HG03571 (cell line): ENCODE measurements around the gene R3HDM4.
"Not testable (repeated sequence)": the region's sequence is repeated elsewhere in the genome, so short reads cannot be mapped to it uniquely, and the experiment has no call there.

Experiments used
- ATAC-seq: cut with Tn5 transposase; IDR thresholded peaks from one replicate; pipeline ENCODE4 v1.9.1; 2021; ENCODE audit not compliant: unreplicated experiment

R3HDM4 gene

GRCh38 chr19:913080-913748 is at the start of gene R3HDM4:
Gene R3HDM4 (minus strand): TSS chr19:913219. CDS start chr19:913157, 62 bp downstream.
- no peak for ATAC-seq

- no peak for ATAC-seq
These were observed 49.0 kb upstream of the R3HDM4 start for GRCh38 chr19:961866-962620.

DNA sequence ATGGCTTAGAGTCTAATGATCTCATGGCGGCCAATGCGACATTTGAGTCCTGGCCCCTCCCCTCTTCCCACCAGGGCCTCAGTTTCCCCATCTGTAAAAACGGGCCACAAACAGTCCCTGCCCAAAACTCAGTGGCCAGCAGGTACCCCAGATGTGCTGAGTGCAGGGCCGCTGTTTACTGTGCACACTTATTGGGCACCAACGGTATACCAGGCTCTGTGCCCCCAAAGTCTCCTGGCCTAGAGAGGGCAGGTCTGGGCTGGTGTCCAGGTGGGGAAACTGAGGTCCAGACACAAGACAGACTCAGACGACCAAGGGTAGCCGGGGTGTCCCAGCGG is 47.6 kb upstream of the R3HDM4 start:
- ATAC-seq, result no peak

GRCh38 chr19:960020-960419 is 47.0 kb upstream of the R3HDM4 start:
- ATAC-seq, result no peak

DNA sequence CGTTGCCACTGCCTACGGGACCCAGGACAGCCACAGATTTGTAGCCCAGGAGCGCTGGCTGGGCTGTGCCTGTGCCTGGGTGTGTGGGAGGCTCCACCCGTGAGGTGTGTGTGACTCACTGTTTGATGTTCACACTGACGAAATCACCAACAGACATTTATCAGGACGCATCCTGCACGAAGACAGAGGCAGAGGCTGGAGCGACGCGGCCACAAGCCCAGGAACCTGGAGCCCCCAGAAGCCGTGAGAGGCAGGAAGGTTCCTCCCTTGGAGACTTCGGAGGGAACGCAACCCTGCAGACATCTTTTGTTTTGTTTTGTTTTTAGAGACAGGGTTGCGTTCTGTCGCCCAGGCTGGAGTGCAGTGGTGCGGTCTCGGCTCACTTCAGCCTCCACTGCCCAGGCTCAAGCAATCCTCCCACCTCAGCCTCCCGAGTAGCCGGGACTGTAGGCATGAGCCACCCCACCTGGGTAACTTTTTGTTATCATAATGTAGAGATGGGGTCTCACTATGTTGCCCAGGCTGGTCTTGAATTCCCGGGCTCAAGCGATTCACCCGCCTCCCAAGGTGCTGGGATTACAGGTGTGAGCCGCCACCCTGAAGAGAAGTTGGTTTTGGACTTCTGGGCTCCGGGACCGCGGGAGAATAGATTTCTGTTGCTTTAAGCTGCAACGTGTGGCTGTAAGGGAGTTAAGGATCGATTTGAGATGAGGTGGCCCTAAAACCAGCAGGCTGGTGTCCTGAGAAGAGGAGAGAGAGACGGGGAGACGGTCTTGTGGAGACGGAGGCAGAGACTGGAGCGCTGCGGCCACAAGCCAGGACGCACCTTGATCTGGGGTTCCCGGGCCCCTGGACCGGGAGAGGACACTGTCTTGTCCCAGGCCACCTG is 46.2 kb upstream of the R3HDM4 start:
- no peak for ATAC-seq

DNA sequence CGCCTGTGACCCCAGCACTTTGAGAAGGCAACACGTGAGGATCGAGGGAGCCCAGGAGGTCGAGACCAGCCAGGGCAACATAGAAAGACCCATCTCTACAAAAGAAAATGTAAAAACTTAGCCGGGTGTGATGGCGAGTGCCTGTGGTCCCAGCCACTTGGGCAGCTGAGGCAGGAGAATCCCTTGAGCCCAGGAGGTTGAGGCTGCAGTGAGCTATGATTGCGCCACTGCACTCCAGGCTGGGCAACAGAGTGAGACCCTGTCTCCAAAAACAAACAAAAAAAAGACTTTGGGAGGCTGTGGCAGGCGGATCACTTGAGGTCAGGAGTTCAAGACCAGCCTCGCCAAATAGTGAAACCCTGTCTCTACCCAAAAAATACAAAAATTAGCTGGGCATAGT is 44.6 kb upstream of the R3HDM4 start:
- not testable (repeated sequence) for ATAC-seq

DNA sequence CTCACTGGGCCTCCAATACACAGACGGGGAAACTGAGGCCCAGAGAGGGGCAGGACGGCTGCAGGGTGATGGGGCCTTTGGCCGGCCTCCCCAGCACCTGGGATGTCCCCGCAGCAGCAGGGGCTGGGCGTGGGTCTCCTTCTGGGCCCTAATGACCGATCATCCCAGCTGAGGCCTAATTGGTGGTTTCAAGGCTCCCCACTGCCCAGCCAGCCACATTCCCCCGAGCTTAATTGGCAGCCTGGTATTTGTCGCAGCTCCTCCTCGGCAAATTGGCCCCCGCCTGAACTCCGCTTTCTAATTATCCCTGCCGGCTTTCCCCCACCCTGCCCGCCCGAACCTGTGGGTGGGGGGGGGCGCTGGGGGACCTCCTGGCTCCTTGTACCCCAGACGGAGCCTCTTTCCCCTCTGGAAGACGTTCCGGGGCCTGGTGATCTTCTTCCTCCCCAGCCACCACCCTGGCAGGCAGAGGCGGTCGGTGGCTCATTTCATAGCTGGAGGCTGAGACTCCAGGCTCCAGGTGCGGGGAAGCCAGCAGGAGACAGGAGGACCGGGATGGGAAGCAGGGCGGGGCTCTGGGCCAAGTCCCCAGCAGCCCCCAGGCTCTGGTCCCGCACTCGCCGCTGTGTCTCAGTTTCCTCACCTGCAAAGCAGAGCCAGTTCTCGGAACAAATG is 43.9 kb upstream of the R3HDM4 start:
- ATAC-seq, result no peak

GRCh38 chr19:955803-956765 is 43.1 kb upstream of the R3HDM4 start:
- ATAC-seq, result no peak

DNA sequence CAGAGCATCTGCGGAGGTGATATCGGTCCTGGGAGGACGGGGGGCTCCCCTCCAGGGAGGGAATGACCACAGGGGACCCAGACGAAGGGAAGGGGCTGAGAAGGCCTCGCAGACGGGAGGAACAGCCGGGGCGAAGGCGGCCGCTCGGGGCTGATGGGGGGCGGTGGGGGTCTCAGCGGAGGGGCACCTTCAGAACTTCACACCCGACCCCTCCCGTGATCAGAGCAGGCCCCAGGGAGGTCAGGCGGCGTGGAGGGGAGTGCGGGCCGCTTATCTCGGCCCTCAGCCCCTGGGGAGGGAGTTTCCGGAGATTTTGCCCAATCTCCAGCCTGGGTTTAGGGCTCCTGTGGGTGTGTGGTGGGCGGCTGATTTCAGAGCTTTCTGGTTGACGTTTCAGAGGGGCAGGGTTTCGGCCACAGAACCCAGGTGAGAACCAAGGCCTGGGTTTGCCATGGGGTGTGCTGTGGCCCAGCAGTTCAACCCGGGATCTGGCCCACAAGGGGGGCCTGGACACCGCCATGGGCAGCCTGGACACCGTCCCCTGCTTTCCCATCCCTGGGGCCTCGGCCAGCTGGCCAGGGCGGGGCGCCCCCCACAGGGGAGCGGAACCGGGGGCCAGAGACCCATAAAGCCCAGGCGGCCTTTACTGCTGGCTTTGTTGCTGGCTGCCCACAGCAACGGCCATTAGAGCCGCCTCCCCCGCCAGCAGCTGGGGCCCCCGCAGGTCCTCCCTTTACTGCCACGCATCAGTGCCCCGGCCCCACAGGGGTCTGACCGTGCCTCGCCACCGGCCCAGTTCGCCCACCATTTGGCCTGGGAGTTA is 41.9 kb upstream of the R3HDM4 start:
- no peak for ATAC-seq

DNA sequence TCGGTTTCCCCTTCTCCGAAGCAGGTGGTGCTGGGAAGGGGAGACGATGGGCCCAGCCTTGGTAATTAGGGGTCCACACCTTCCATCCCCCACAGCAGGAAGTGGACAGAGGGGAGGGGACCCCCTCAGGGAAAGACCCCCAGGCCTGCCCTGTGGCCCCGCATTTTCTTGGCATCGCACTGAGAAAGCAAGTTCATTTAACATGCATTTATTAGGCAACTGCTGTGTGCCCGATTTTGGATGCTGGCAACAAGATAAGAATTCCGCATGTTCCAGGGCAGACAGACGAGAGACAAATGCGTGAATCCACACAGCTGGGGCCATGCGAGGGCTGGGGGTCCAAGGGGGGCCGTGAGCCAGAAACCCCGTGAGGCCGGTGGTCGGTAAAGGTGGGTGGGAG is 41.3 kb upstream of the R3HDM4 start:
- ATAC-seq, result no peak

DNA sequence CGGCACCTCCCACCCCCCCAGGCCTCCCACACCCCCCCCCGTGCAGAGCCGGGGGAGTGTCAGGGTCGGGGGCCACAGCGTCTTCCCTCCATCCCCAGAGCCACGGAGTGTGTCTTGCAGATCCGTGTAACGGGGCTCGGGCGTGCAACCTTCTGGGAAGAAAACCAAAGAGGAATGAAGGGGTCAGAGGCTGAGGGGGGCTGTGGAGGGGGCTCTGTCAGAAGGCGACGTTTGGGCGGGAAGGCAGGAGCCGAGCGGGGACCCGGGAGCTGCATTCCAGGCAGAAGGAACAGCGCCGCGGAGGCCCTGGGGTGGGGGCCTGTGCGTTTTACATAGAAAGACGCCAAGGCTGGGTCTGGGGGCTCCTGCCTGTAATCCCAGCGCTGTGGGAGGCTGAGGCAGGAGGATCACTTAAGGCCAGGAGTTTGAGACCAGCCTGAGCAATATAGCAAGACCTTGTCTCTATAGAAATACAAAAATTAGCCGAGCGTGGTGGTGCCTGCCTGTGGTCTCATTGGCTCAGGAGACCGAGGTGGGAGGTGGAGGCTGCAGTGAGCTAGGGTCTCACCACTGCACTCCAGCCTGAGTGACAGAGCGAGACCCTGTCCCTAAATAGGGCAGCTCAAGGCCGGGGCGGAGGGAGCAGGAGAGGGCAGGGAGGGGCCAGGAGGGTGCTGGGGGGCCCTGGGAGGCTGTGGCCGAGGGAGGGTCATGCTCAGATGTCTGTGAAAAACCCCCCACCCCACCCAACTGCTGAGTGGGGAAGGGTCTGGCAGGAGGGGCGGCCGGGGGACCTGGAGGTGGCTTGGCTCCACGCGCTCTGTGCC is 40.6 kb upstream of the R3HDM4 start:
- ATAC-seq, result no peak

DNA sequence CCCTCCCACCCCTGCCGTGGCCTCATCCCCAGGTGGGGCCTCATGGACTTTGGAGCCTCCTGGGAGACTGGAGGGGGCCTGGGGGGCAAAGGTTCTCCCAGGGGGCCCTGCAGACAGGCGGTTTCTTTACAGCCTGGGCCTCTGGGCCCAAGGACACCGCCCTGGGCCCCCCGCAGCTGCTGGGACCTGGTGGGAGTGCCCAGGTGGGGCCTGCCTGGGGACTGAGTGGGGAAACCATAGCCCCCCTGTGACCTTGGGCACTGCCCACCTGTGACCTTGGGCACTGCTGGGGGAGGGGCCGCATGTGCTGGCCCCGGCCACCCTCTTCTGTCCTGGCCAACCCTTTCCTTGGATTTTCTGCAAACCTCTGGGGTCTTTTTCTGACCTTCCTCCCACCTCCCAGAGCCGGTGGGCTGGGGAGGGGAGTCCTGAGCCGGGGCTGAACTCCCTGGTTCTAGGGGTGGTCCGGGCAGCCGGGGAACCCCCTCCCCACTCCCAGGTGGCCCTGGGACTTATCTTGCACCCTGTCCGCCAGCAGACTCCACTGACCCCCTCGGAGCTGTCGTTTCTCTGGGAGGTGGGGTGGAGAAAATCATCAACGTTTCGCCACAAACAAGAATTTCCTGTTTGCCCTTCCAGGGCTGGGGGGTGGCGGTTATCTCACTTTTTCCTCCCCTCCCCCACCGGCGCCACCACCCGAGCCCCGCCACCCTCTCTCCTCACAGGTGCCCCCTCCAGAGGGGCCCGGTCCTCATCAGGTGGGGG is 39.8 kb upstream of the R3HDM4 start:
- ATAC-seq, result no peak

GRCh38 chr19:952049-952679 is 39.1 kb upstream of the R3HDM4 start:
- no peak for ATAC-seq

DNA sequence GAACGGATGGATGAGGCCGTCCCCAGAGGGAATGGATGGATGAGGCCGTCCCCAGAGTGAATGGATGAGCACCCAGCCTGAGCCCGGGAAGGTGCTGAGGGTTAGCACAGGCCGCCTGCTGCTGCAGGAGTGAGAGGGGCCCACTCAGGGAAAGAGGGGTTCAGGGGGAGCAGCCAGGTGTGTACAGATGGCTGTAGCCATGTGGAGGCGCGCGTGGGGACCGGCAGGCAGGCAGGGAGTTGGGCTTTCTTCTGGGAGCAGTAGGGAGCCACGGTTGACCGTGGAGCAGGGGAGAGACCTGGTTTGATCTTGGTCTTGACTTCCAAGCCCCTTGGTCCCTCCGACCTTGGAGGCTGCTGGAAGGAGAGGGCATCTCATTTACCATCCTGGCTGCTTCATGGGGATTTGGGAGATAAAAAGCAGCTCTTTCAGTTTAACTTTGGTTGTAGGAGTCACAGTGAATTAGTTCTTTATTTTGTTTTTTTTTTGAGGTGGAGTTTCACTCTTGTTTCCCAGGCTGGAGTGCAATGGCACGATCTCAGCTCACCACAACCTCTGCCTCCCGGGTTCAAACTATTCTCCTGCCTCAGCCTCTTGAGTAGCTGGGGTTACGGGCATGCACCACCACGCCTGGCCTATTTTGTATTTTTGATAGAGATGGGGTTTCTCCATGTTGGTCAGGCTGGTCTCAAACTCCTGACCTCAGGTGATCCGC is 37.5 kb upstream of the R3HDM4 start:
- ATAC-seq, result no peak

DNA sequence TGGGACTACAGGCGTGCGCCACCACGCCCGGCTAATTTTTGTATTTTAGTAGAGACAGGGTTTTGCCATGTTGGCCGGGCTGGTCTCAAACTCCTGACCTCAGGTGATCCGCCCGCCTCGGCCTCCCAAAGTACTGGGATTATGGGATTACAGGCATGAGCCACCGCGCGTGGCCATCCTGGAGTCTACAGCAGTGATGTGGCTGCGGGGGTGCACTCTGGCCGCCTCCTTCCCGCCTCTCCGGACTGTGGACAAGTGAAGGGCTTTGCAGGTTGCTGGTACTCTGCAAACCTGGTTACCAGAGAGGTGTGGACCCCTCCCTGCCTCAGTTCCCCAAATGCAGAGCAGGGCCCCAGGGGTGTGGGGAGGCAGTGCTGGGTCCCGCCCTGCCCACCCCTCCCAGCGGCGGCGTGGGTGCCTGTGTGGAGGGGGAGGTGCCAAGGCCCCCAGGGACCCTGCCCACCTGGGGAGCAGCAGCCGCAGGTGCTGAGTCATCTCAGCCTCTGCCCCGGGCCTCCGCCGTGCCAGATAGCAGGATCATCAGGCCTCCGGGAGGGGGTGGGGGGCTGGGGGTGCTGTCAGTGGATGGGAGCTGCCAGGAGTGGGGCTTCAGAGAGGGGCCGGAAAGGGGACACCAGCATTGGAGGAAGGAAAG is 36.0 kb upstream of the R3HDM4 start:
- ATAC-seq, result no peak
